ENCODE measurements around the gene PDE4DIP. TPM values are rescaled to one million over a fixed set of nuclear protein-coding genes. Genes with fewer than 3 reads are reported as not detected.
"Not testable (repeated sequence)": the region's sequence is repeated elsewhere in the genome, so short reads cannot be mapped to it uniquely, and the experiment has no call there.

Gene PDE4DIP
- total and polyA plus RNA-seq, 4 donors, result 131 to 249 (median 215) TPM

- not testable (repeated sequence) for H3K9me3 ChIP-seq (ENCODE audit: control insufficient read depth, insufficient read depth, low read length); H3K27me3 ChIP-seq (ENCODE audit: control insufficient read depth, insufficient read depth, low read length); H3K36me3 ChIP-seq (ENCODE audit: control insufficient read depth, insufficient read depth, low read length); H3K4me1 ChIP-seq (ENCODE audit: control insufficient read depth, insufficient read depth, low read length); H3K27ac ChIP-seq (ENCODE audit: low read depth, low read length); H3K4me3 ChIP-seq (ENCODE audit: low read depth, low read length); DNase-seq (ENCODE audit: low read depth in 4 of 6, low spot score in 6 of 6)
- WGBS (ENCODE audit: insufficient coverage), result no CpG with 5 or more reads among the region's 5 CpGs
Observed at GRCh38 chr1:148996449-148997224, 152.4 kb downstream of the PDE4DIP start.

- not testable (repeated sequence) for H3K4me3 ChIP-seq (ENCODE audit: low read depth, low read length); H3K36me3 ChIP-seq (ENCODE audit: control insufficient read depth, insufficient read depth, low read length); H3K4me1 ChIP-seq (ENCODE audit: control insufficient read depth, insufficient read depth, low read length); H3K27me3 ChIP-seq (ENCODE audit: control insufficient read depth, insufficient read depth, low read length); DNase-seq (ENCODE audit: low read depth in 4 of 6, low spot score in 6 of 6); H3K27ac ChIP-seq (ENCODE audit: low read depth, low read length); H3K9me3 ChIP-seq (ENCODE audit: control insufficient read depth, insufficient read depth, low read length)
- WGBS (ENCODE audit: insufficient coverage), result no CpG with 5 or more reads among the region's 6 CpGs
Observed at GRCh38 chr1:148997405-148997804, 153.2 kb downstream of the PDE4DIP start.

GRCh38 chr1:149002664-149003063 lies 158.4 kb downstream of the PDE4DIP start:
- not testable (repeated sequence) for H3K27me3 ChIP-seq (ENCODE audit: control insufficient read depth, insufficient read depth, low read length); H3K9me3 ChIP-seq (ENCODE audit: control insufficient read depth, insufficient read depth, low read length); H3K36me3 ChIP-seq (ENCODE audit: control insufficient read depth, insufficient read depth, low read length); H3K27ac ChIP-seq (ENCODE audit: low read depth, low read length); H3K4me3 ChIP-seq (ENCODE audit: low read depth, low read length); DNase-seq (ENCODE audit: low read depth in 4 of 6, low spot score in 6 of 6); H3K4me1 ChIP-seq (ENCODE audit: control insufficient read depth, insufficient read depth, low read length)
- WGBS (ENCODE audit: insufficient coverage), result no CpG with 5 or more reads among the region's 8 CpGs

GRCh38 chr1:149008326-149008725 lies 164.1 kb downstream of the PDE4DIP start:
- H3K9me3 ChIP-seq (ENCODE audit: control insufficient read depth, insufficient read depth, low read length); H3K4me1 ChIP-seq (ENCODE audit: control insufficient read depth, insufficient read depth, low read length); H3K27me3 ChIP-seq (ENCODE audit: control insufficient read depth, insufficient read depth, low read length); H3K4me3 ChIP-seq (ENCODE audit: low read depth, low read length); H3K27ac ChIP-seq (ENCODE audit: low read depth, low read length); DNase-seq (ENCODE audit: low read depth in 4 of 6, low spot score in 6 of 6); H3K36me3 ChIP-seq (ENCODE audit: control insufficient read depth, insufficient read depth, low read length): not testable (repeated sequence)
- no CpG with 5 or more reads among the region's 4 CpGs for WGBS (ENCODE audit: insufficient coverage)

- WGBS (ENCODE audit: insufficient coverage), result no CpG with 5 or more reads among the region's 2 CpGs
- H3K27ac ChIP-seq (ENCODE audit: low read depth, low read length), result not testable (repeated sequence)
Observed at GRCh38 chr1:149008769-149009168, 164.5 kb downstream of the PDE4DIP start.

GRCh38 chr1:149009761-149010160 lies 165.5 kb downstream of the PDE4DIP start:
- DNase-seq (ENCODE audit: low read depth in 4 of 6, low spot score in 6 of 6); H3K27ac ChIP-seq (ENCODE audit: low read depth, low read length); H3K4me3 ChIP-seq (ENCODE audit: low read depth, low read length); H3K9me3 ChIP-seq (ENCODE audit: control insufficient read depth, insufficient read depth, low read length); H3K27me3 ChIP-seq (ENCODE audit: control insufficient read depth, insufficient read depth, low read length); H3K36me3 ChIP-seq (ENCODE audit: control insufficient read depth, insufficient read depth, low read length); H3K4me1 ChIP-seq (ENCODE audit: control insufficient read depth, insufficient read depth, low read length): not testable (repeated sequence)
- WGBS (ENCODE audit: insufficient coverage), result no CpG with 5 or more reads among the region's 3 CpGs

More at GRCh38 chr1:149008769-149009168, 164.5 kb downstream of the PDE4DIP start:
- not testable (repeated sequence) for H3K4me1 ChIP-seq (ENCODE audit: control insufficient read depth, insufficient read depth, low read length); H3K4me3 ChIP-seq (ENCODE audit: low read depth, low read length); H3K36me3 ChIP-seq (ENCODE audit: control insufficient read depth, insufficient read depth, low read length); DNase-seq (ENCODE audit: low read depth in 4 of 6, low spot score in 6 of 6); H3K27me3 ChIP-seq (ENCODE audit: control insufficient read depth, insufficient read depth, low read length); H3K9me3 ChIP-seq (ENCODE audit: control insufficient read depth, insufficient read depth, low read length)

GRCh38 chr1:149012599-149012998 lies 168.4 kb downstream of the PDE4DIP start:
- H3K4me1 ChIP-seq (ENCODE audit: control insufficient read depth, insufficient read depth, low read length); H3K27ac ChIP-seq (ENCODE audit: low read depth, low read length); DNase-seq (ENCODE audit: low read depth in 4 of 6, low spot score in 6 of 6); H3K27me3 ChIP-seq (ENCODE audit: control insufficient read depth, insufficient read depth, low read length); H3K36me3 ChIP-seq (ENCODE audit: control insufficient read depth, insufficient read depth, low read length); H3K9me3 ChIP-seq (ENCODE audit: control insufficient read depth, insufficient read depth, low read length); H3K4me3 ChIP-seq (ENCODE audit: low read depth, low read length): not testable (repeated sequence)
- WGBS (ENCODE audit: insufficient coverage), result no CpG with 5 or more reads among the region's 5 CpGs

GRCh38 chr1:149013513-149013912 lies 169.3 kb downstream of the PDE4DIP start:
- H3K27me3 ChIP-seq (ENCODE audit: control insufficient read depth, insufficient read depth, low read length); H3K4me1 ChIP-seq (ENCODE audit: control insufficient read depth, insufficient read depth, low read length); H3K9me3 ChIP-seq (ENCODE audit: control insufficient read depth, insufficient read depth, low read length); DNase-seq (ENCODE audit: low read depth in 4 of 6, low spot score in 6 of 6); H3K27ac ChIP-seq (ENCODE audit: low read depth, low read length); H3K36me3 ChIP-seq (ENCODE audit: control insufficient read depth, insufficient read depth, low read length); H3K4me3 ChIP-seq (ENCODE audit: low read depth, low read length): not testable (repeated sequence)
- WGBS (ENCODE audit: insufficient coverage), result no CpG with 5 or more reads among the region's 4 CpGs

- H3K36me3 ChIP-seq (ENCODE audit: control insufficient read depth, insufficient read depth, low read length); H3K4me3 ChIP-seq (ENCODE audit: low read depth, low read length); H3K27ac ChIP-seq (ENCODE audit: low read depth, low read length); H3K4me1 ChIP-seq (ENCODE audit: control insufficient read depth, insufficient read depth, low read length); H3K9me3 ChIP-seq (ENCODE audit: control insufficient read depth, insufficient read depth, low read length); DNase-seq (ENCODE audit: low read depth in 4 of 6, low spot score in 6 of 6); H3K27me3 ChIP-seq (ENCODE audit: control insufficient read depth, insufficient read depth, low read length): not testable (repeated sequence)
- no CpG with 5 or more reads among the region's 3 CpGs for WGBS (ENCODE audit: insufficient coverage)
Observed at GRCh38 chr1:149015522-149015921, 171.3 kb downstream of the PDE4DIP start.

GRCh38 chr1:149016626-149017025 lies 172.4 kb downstream of the PDE4DIP start:
- not testable (repeated sequence) for H3K9me3 ChIP-seq (ENCODE audit: control insufficient read depth, insufficient read depth, low read length); H3K4me1 ChIP-seq (ENCODE audit: control insufficient read depth, insufficient read depth, low read length); H3K27ac ChIP-seq (ENCODE audit: low read depth, low read length); H3K4me3 ChIP-seq (ENCODE audit: low read depth, low read length); H3K36me3 ChIP-seq (ENCODE audit: control insufficient read depth, insufficient read depth, low read length); H3K27me3 ChIP-seq (ENCODE audit: control insufficient read depth, insufficient read depth, low read length); DNase-seq (ENCODE audit: low read depth in 4 of 6, low spot score in 6 of 6)
- WGBS (ENCODE audit: insufficient coverage), result no CpG with 5 or more reads among the region's 2 CpGs

Measured in spinal cord (tissue), 10 donors.